Kidney epithelial cell (primary cell): ENCODE results near the gene TENT5C. TPM values are rescaled to one million over a fixed set of nuclear protein-coding genes. Genes with fewer than 3 reads are reported as not detected.

Source experiments
- DNase-seq: peaks from one replicate; pipeline ENCODE4 v3.0.0-alpha.2; 2010; ENCODE audit warnings: low read depth
- H3K27me3 ChIP-seq: 2 replicates; pipeline ENCODE4 v1.6.0; 2011; ENCODE audit warnings: low read length; ENCODE audit not compliant: control insufficient read depth, insufficient read depth
- H3K36me3 ChIP-seq: 2 replicates; pipeline ENCODE4 v1.5.1; 2011; ENCODE audit warnings: low read length; ENCODE audit not compliant: control insufficient read depth, insufficient read depth
- H3K4me3 ChIP-seq: 2 replicates; pipeline ENCODE4 v1.5.1; 2011; ENCODE audit warnings: low read depth, mild to moderate bottlenecking, control low read depth, low read length
- CTCF ChIP-seq: IDR thresholded peaks from 2 replicates; pipeline ENCODE4 v1.5.1; 2011; ENCODE audit warnings: mild to moderate bottlenecking, moderate library complexity, low read length, control low read depth, inconsistent platforms; ENCODE audit not compliant: insufficient read depth, poor library complexity, severe bottlenecking
- total RNA-seq: library from RNA; depleted of rRNA; stranded (reverse); fragments of >200 nt; gene quantifications from 2 replicates; pipeline ENCODE4 v1.2.3, GENCODE V29; 2015

TENT5C gene
- total RNA-seq, 1 donor from 2014 or later: 0.13 TPM

GRCh38 chr1:117569856-117570255 is 36.0 kb upstream of the TENT5C start:
- Histone ChIP-seq H3K4me3 (no peak overlapping the region), H3K27me3 (no peaks in the 10 kb centered on the region), H3K36me3 (no peaks in the 10 kb centered on the region)
- TF ChIP-seq CTCF: no peak
- no peak for DNase-seq

DNA sequence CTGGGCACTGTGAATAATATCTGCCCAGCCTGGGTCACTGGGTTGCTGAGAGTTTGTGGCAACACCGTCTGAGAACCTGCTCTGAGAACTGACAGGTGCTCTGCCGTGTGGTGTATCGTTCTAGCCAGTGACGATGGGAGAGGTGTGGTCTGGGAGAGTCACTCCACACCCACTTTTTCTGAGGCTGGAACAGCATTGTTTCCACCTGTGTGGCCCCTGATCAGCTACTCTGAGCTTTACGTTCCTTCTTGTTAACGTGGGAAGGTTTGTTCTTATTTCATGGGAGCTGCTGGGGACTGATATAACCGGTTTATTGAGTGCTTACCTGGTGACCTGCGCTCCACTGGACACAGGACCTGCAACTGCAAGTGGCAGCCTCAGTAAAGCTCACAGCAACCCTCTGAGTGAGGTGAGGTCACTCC is 34.8 kb upstream of the TENT5C start:
- Histone ChIP-seq H3K4me3 (no peak overlapping the region), H3K36me3 (no peaks in the 10 kb centered on the region), H3K27me3 (no peaks in the 10 kb centered on the region)
- DNase-seq: no peak
- TF ChIP-seq CTCF: no peak

GRCh38 chr1:117571496-117571895 is 34.4 kb upstream of the TENT5C start:
- Histone ChIP-seq H3K36me3 (no peaks in the 10 kb centered on the region), H3K27me3 (no peaks in the 10 kb centered on the region), H3K4me3 (no peak overlapping the region)
- no peak for TF ChIP-seq CTCF
- no peak for DNase-seq

- no peaks in the 10 kb centered on the region for H3K36me3 ChIP-seq
- no peak for TF ChIP-seq CTCF
- no peaks in the 10 kb centered on the region for H3K27me3 ChIP-seq
- no peak for DNase-seq
- H3K4me3 ChIP-seq: no peak overlapping the region
Measured at GRCh38 chr1:117572546-117572945, 33.3 kb upstream of the TENT5C start.

- Histone ChIP-seq H3K36me3 (no peaks in the 10 kb centered on the region), H3K4me3 (no peak overlapping the region), H3K27me3 (no peaks in the 10 kb centered on the region)
- TF ChIP-seq CTCF: no peak
- no peak for DNase-seq
Measured at GRCh38 chr1:117573386-117574023, 32.3 kb upstream of the TENT5C start.

GRCh38 chr1:117574161-117574835 is 31.6 kb upstream of the TENT5C start:
- no peak for TF ChIP-seq CTCF
- Histone ChIP-seq H3K36me3 (no peaks in the 10 kb centered on the region), H3K27me3 (no peaks in the 10 kb centered on the region), H3K4me3 (no peak overlapping the region)
- no peak for DNase-seq
